Measurements from ENCODE around the gene STMN3.

The STMN3 gene

GRCh38 chr20:63648895-63649589 is 4.2 kb downstream of the STMN3 start:
- Histone ChIP-seq H3K9ac (ENCODE audit: insufficient read length, low read depth) (no peak overlapping the region), H3K9me3 (ENCODE audit: insufficient read depth, low read length) (no peaks in the 10 kb centered on the region), H3K36me3 (ENCODE audit: insufficient read depth, insufficient read length, low read length) (peaks cover 4% of the 10 kb centered on the region), H3K4me1 (ENCODE audit: insufficient read depth, insufficient read length) (peaks cover 14% of the 10 kb centered on the region), H3K4me3 (ENCODE audit: insufficient read length, low read depth) (no peak overlapping the region), H3K27me3 (ENCODE audit: insufficient read depth, insufficient read length) (peaks cover 9% of the 10 kb centered on the region)
- DNase-seq (ENCODE audit: low read depth, low spot score): no peak
- no peak for TF ChIP-seq YY1 (IDR thresholded peaks at IDR 0.05; ENCODE audit: insufficient read depth, insufficient read length)
- TF ChIP-seq ZNF274 (IDR thresholded peaks at IDR 0.05; ENCODE audit: low read depth, low read length): no peak
- no peak for TF ChIP-seq SUZ12 (IDR thresholded peaks at IDR 0.05; ENCODE audit: extremely low read depth, insufficient read depth, insufficient read length)

GRCh38 chr20:63648190-63648589 is 5.0 kb downstream of the STMN3 start:
- H3K27me3 ChIP-seq (ENCODE audit: insufficient read depth, insufficient read length): peaks cover 9% of the 10 kb centered on the region
- H3K9ac ChIP-seq (ENCODE audit: insufficient read length, low read depth): no peak overlapping the region
- no peaks in the 10 kb centered on the region for H3K9me3 ChIP-seq (ENCODE audit: insufficient read depth, low read length)
- no peak for DNase-seq (ENCODE audit: low read depth, low spot score)
- no peak for TF ChIP-seq ZNF274 (IDR thresholded peaks at IDR 0.05; ENCODE audit: low read depth, low read length)
- TF ChIP-seq SUZ12 (IDR thresholded peaks at IDR 0.05; ENCODE audit: extremely low read depth, insufficient read depth, insufficient read length): no peak
- TF ChIP-seq YY1 (IDR thresholded peaks at IDR 0.05; ENCODE audit: insufficient read depth, insufficient read length): no peak
- peaks cover 6% of the 10 kb centered on the region for H3K36me3 ChIP-seq (ENCODE audit: insufficient read depth, insufficient read length, low read length)
- no peak overlapping the region for H3K4me3 ChIP-seq (ENCODE audit: insufficient read length, low read depth)
- H3K4me1 ChIP-seq (ENCODE audit: insufficient read depth, insufficient read length): peaks cover 21% of the 10 kb centered on the region

GRCh38 chr20:63645218-63645617 is 8.0 kb downstream of the STMN3 start:
- Histone ChIP-seq H3K36me3 (ENCODE audit: insufficient read depth, insufficient read length, low read length) (peaks cover 6% of the 10 kb centered on the region), H3K4me1 (ENCODE audit: insufficient read depth, insufficient read length) (peaks cover 14% of the 10 kb centered on the region), H3K9me3 (ENCODE audit: insufficient read depth, low read length) (no peaks in the 10 kb centered on the region), H3K9ac (ENCODE audit: insufficient read length, low read depth) (no peak overlapping the region), H3K27me3 (ENCODE audit: insufficient read depth, insufficient read length) (no peaks in the 10 kb centered on the region), H3K4me3 (ENCODE audit: insufficient read length, low read depth) (no peak overlapping the region)
- no peak for DNase-seq (ENCODE audit: low read depth, low spot score)
- TF ChIP-seq SUZ12 (IDR thresholded peaks at IDR 0.05; ENCODE audit: extremely low read depth, insufficient read depth, insufficient read length) (no peak), YY1 (IDR thresholded peaks at IDR 0.05; ENCODE audit: insufficient read depth, insufficient read length) (no peak), ZNF274 (IDR thresholded peaks at IDR 0.05; ENCODE audit: low read depth, low read length) (no peak)

- no peak for TF ChIP-seq SUZ12 (IDR thresholded peaks at IDR 0.05; ENCODE audit: extremely low read depth, insufficient read depth, insufficient read length)
- no peak for TF ChIP-seq ZNF274 (IDR thresholded peaks at IDR 0.05; ENCODE audit: low read depth, low read length)
- no peak for TF ChIP-seq YY1 (IDR thresholded peaks at IDR 0.05; ENCODE audit: insufficient read depth, insufficient read length)
- Histone ChIP-seq H3K27me3 (ENCODE audit: insufficient read depth, insufficient read length) (no peaks in the 10 kb centered on the region), H3K4me3 (ENCODE audit: insufficient read length, low read depth) (no peak overlapping the region), H3K9ac (ENCODE audit: insufficient read length, low read depth) (peak overlapping the region; percentile 11), H3K4me1 (ENCODE audit: insufficient read depth, insufficient read length) (peaks cover 21% of the 10 kb centered on the region), H3K36me3 (ENCODE audit: insufficient read depth, insufficient read length, low read length) (peaks cover 5% of the 10 kb centered on the region), H3K9me3 (ENCODE audit: insufficient read depth, low read length) (no peaks in the 10 kb centered on the region)
- no peak for DNase-seq (ENCODE audit: low read depth, low spot score)
These were observed 9.3 kb downstream of the STMN3 start for GRCh38 chr20:63643946-63644345.

GRCh38 chr20:63643499-63643898 is 9.7 kb downstream of the STMN3 start:
- no peak overlapping the region for H3K4me3 ChIP-seq (ENCODE audit: insufficient read length, low read depth)
- H3K27me3 ChIP-seq (ENCODE audit: insufficient read depth, insufficient read length): no peaks in the 10 kb centered on the region
- TF ChIP-seq SUZ12 (IDR thresholded peaks at IDR 0.05; ENCODE audit: extremely low read depth, insufficient read depth, insufficient read length) (no peak), ZNF274 (IDR thresholded peaks at IDR 0.05; ENCODE audit: low read depth, low read length) (no peak), YY1 (IDR thresholded peaks at IDR 0.05; ENCODE audit: insufficient read depth, insufficient read length) (no peak)
- peaks cover 2% of the 10 kb centered on the region for H3K36me3 ChIP-seq (ENCODE audit: insufficient read depth, insufficient read length, low read length)
- H3K9me3 ChIP-seq (ENCODE audit: insufficient read depth, low read length): no peaks in the 10 kb centered on the region
- DNase-seq (ENCODE audit: low read depth, low spot score): no peak
- H3K9ac ChIP-seq (ENCODE audit: insufficient read length, low read depth): peak overlapping the region; percentile 11
- peaks cover 21% of the 10 kb centered on the region for H3K4me1 ChIP-seq (ENCODE audit: insufficient read depth, insufficient read length)

- no peaks in the 10 kb centered on the region for H3K9me3 ChIP-seq (ENCODE audit: insufficient read depth, low read length)
- no peak for DNase-seq (ENCODE audit: low read depth, low spot score)
- peaks cover 2% of the 10 kb centered on the region for H3K36me3 ChIP-seq (ENCODE audit: insufficient read depth, insufficient read length, low read length)
- peaks cover 24% of the 10 kb centered on the region for H3K4me1 ChIP-seq (ENCODE audit: insufficient read depth, insufficient read length)
- H3K9ac ChIP-seq (ENCODE audit: insufficient read length, low read depth): peak overlapping the region; percentile 91
- no peaks in the 10 kb centered on the region for H3K27me3 ChIP-seq (ENCODE audit: insufficient read depth, insufficient read length)
- no peak for TF ChIP-seq YY1 (IDR thresholded peaks at IDR 0.05; ENCODE audit: insufficient read depth, insufficient read length)
- no peak for TF ChIP-seq SUZ12 (IDR thresholded peaks at IDR 0.05; ENCODE audit: extremely low read depth, insufficient read depth, insufficient read length)
- no peak for TF ChIP-seq ZNF274 (IDR thresholded peaks at IDR 0.05; ENCODE audit: low read depth, low read length)
- peak overlapping the region; percentile 63 for H3K4me3 ChIP-seq (ENCODE audit: insufficient read length, low read depth)
These were observed 10.5 kb downstream of the STMN3 start for GRCh38 chr20:63642527-63643247.

GRCh38 chr20:63641792-63642523 is 11.3 kb downstream of the STMN3 start:
- no peak for TF ChIP-seq YY1 (IDR thresholded peaks at IDR 0.05; ENCODE audit: insufficient read depth, insufficient read length)
- no peak for TF ChIP-seq ZNF274 (IDR thresholded peaks at IDR 0.05; ENCODE audit: low read depth, low read length)
- no peak for TF ChIP-seq SUZ12 (IDR thresholded peaks at IDR 0.05; ENCODE audit: extremely low read depth, insufficient read depth, insufficient read length)
- Histone ChIP-seq H3K9me3 (ENCODE audit: insufficient read depth, low read length) (no peaks in the 10 kb centered on the region), H3K27me3 (ENCODE audit: insufficient read depth, insufficient read length) (no peaks in the 10 kb centered on the region), H3K36me3 (ENCODE audit: insufficient read depth, insufficient read length, low read length) (peaks cover 2% of the 10 kb centered on the region), H3K4me3 (ENCODE audit: insufficient read length, low read depth) (peak overlapping the region; percentile 63), H3K4me1 (ENCODE audit: insufficient read depth, insufficient read length) (peaks cover 28% of the 10 kb centered on the region), H3K9ac (ENCODE audit: insufficient read length, low read depth) (peak overlapping the region; percentile 91)
- DNase-seq (ENCODE audit: low read depth, low spot score): peak; percentile 94

Measured in NT2/D1 (cell line).